Muscle layer of colon (tissue), 2 donors: Measurements from ENCODE around the gene ZBTB20.
"Not testable (repeated sequence)": the region's sequence is repeated elsewhere in the genome, so short reads cannot be mapped to it uniquely, and the experiment has no call there.

Experiments used
- H3K27ac ChIP-seq: one replicate; pipeline ENCODE4 v1.7.0; 2013; ENCODE audit warnings: low read depth, mild to moderate bottlenecking, low read length, moderate library complexity
- H3K27me3 ChIP-seq, 2 donors: one replicate each; pipeline ENCODE4 v1.7.0; 2013; ENCODE audit warnings: low read length in 2 of 2, mild to moderate bottlenecking in 2 of 2; ENCODE audit not compliant: insufficient read depth in 2 of 2, control insufficient read depth in 1 of 2
- H3K36me3 ChIP-seq: one replicate; pipeline ENCODE4 v1.7.0; 2013; ENCODE audit warnings: mild to moderate bottlenecking, low read length; ENCODE audit not compliant: insufficient read depth
- H3K4me1 ChIP-seq: one replicate; pipeline ENCODE4 v1.7.0; 2013; ENCODE audit warnings: mild to moderate bottlenecking, low read length; ENCODE audit not compliant: insufficient read depth
- H3K4me3 ChIP-seq, 2 donors: one replicate each; pipeline ENCODE4 v1.7.0; 2013; ENCODE audit warnings: low read length in 2 of 2, low read depth in 1 of 2, mild to moderate bottlenecking in 1 of 2, moderate library complexity in 1 of 2
- H3K9ac ChIP-seq: one replicate; pipeline ENCODE4 v1.7.0; 2013; ENCODE audit warnings: low read length
- H3K9me3 ChIP-seq: one replicate; pipeline ENCODE4 v1.7.0; 2013; ENCODE audit warnings: mild to moderate bottlenecking, low read length
- donor health status: abdominal sarcoma.
- donor health status: Adenocarcinoma of cecum.

Gene ZBTB20

DNA sequence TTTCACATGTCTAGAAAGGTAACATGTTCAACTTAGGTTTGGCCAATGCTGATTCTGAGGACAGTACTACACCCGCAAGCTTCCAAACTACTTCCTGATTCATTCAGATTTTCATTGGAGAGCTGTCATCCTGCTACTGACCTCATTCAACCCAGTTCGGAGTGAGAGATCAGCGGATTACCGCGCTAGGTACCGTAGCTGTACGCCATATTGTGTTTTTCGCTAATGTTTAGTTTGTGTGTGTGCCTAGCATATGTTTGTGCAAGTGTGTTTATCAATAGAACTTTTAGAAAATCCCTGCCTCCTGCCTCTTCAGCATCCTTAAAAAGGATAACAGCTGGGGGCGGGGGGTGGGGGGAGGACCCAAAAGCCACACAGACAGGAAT, 1.1 kb downstream of the ZBTB20 start:
- Histone ChIP-seq H3K27me3 (no peaks in the 10 kb centered on the region), H3K9me3 (no peaks in the 10 kb centered on the region), H3K36me3 (no peaks in the 10 kb centered on the region), H3K4me3 (peak overlapping the region; percentile 40 to 96), H3K4me1 (peaks cover 25% of the 10 kb centered on the region), H3K9ac (peak overlapping the region; percentile 91), H3K27ac (peak overlapping the region; percentile 94)

GRCh38 chr3:115141033-115141757, 5.9 kb downstream of the ZBTB20 start:
- H3K4me3 ChIP-seq: no peak overlapping the region
- no peak overlapping the region for H3K27ac ChIP-seq
- H3K36me3 ChIP-seq: no peaks in the 10 kb centered on the region
- H3K4me1 ChIP-seq: peaks cover 16% of the 10 kb centered on the region
- no peak overlapping the region for H3K9ac ChIP-seq
- no peaks in the 10 kb centered on the region for H3K9me3 ChIP-seq
- no peaks in the 10 kb centered on the region for H3K27me3 ChIP-seq

DNA sequence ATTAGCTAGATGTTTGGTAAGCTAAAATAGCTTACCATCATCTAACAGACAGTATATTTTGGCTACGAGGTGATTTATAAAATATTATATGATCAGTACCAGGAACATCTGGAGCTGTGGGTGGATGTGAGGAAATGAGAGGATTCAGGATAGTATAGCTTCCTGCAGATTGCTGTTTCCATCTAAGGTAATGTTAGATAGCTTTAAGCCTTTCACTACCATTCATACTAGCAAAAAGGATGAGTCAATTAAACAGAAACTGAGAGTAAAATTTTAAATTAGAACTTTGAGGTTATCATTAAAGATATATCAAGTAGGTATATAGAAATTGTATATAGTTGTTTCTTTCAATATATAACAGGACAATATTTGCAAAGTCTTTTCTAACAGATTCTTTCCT, 8.0 kb downstream of the ZBTB20 start:
- no peak overlapping the region for H3K4me3 ChIP-seq
- no peaks in the 10 kb centered on the region for H3K9me3 ChIP-seq
- H3K27ac ChIP-seq: no peak overlapping the region
- H3K27me3 ChIP-seq: no peaks in the 10 kb centered on the region
- no peak overlapping the region for H3K9ac ChIP-seq
- H3K4me1 ChIP-seq: peaks cover 4% of the 10 kb centered on the region
- H3K36me3 ChIP-seq: no peaks in the 10 kb centered on the region

DNA sequence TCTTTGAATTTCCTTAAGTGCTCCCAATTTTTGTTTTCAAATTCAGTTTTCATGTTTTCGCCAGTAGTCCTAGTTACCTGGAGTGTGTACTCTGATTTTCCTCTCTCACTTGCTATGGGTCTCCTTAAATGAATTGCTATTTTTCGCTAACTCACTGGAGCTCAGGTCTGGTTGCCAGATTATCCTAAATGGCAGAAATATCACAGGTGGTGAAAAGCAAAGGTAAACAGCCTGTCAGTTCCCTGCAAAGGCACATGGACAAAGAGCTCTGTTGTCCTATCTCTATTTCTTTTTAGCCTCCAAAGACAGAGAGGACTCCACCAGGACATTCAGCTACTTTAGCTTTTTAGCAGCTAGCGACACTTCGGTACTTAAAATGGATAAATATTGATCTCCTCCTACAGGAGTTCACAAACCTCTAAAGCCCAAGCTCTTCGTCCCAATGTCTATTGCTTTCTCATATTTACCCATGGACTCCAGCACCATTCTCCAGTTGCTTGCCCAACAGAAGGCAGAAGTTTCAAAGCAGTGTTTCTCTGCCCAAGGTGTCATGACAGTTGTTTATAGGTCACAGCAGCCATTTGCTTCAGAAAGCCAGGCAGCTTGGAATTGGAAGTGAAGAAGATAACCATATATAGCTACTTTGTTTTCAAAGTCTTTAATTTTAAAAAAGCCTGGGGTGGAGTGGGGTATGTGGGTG, 12.3 kb downstream of the ZBTB20 start:
- H3K9ac ChIP-seq: no peak overlapping the region
- no peaks in the 10 kb centered on the region for H3K36me3 ChIP-seq
- no peak overlapping the region for H3K27ac ChIP-seq
- H3K9me3 ChIP-seq: no peaks in the 10 kb centered on the region
- peaks cover 4% of the 10 kb centered on the region for H3K4me1 ChIP-seq
- no peaks in the 10 kb centered on the region for H3K27me3 ChIP-seq
- H3K4me3 ChIP-seq: no peak overlapping the region

GRCh38 chr3:115127208-115127607, 19.9 kb downstream of the ZBTB20 start:
- Histone ChIP-seq H3K4me3 (no peak overlapping the region), H3K9ac (no peak overlapping the region), H3K4me1 (no peaks in the 10 kb centered on the region), H3K36me3 (no peaks in the 10 kb centered on the region), H3K9me3 (no peaks in the 10 kb centered on the region), H3K27ac (no peak overlapping the region), H3K27me3 (no peaks in the 10 kb centered on the region)

GRCh38 chr3:115120597-115120996, 26.5 kb downstream of the ZBTB20 start:
- Histone ChIP-seq H3K4me3 (no peak overlapping the region), H3K9me3 (no peaks in the 10 kb centered on the region), H3K9ac (no peak overlapping the region), H3K36me3 (no peaks in the 10 kb centered on the region), H3K27me3 (no peaks in the 10 kb centered on the region), H3K4me1 (no peaks in the 10 kb centered on the region), H3K27ac (no peak overlapping the region)

GRCh38 chr3:115113367-115113766, 33.7 kb downstream of the ZBTB20 start:
- Histone ChIP-seq H3K36me3 (no peaks in the 10 kb centered on the region), H3K27ac (no peak overlapping the region), H3K9me3 (no peaks in the 10 kb centered on the region), H3K9ac (no peak overlapping the region), H3K4me3 (no peak overlapping the region), H3K27me3 (no peaks in the 10 kb centered on the region), H3K4me1 (no peaks in the 10 kb centered on the region)

DNA sequence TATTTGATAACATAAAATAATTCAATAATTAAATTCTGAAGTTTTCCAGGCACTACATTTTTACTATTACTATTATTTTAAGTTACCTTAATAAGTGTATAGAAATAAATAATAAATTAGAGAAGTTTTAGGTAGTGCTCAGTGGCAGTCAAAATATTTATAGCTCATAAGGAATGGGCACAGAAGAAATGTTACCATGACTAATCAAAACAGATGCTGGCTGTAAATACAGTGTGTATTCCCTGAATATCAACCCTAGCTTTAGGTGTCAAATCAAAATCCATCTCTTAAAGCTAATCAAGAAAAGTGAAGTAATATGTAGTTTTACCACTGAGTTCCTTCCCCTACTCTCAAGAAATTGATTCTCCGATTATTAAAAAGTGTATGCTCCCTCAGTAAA, 35.5 kb downstream of the ZBTB20 start:
- no peaks in the 10 kb centered on the region for H3K27me3 ChIP-seq
- no peaks in the 10 kb centered on the region for H3K4me1 ChIP-seq
- H3K9me3 ChIP-seq: no peaks in the 10 kb centered on the region
- no peak overlapping the region for H3K4me3 ChIP-seq
- no peak overlapping the region for H3K9ac ChIP-seq
- peaks cover 9% of the 10 kb centered on the region for H3K36me3 ChIP-seq
- no peak overlapping the region for H3K27ac ChIP-seq

DNA sequence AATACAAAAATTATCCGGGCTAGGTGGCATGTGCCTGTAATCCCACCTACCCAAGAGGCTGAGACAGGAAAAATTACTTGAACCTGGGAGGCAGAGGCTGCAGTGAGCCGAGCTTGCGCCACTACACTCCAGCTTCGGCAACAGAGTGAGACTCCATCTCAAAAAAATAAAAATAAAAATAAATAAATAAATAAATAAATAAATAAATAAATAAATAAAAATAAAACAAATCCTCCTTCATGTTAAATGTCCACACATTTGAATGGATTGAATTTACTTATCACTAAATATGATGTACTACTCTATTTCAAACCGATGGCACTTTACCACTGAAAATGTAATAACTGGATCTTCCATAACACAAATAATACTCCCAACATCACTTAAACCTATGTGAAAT, 36.3 kb downstream of the ZBTB20 start:
- H3K27me3 ChIP-seq: no peaks in the 10 kb centered on the region
- H3K4me3 ChIP-seq: no peak overlapping the region
- no peaks in the 10 kb centered on the region for H3K9me3 ChIP-seq
- H3K27ac ChIP-seq: no peak overlapping the region
- no peaks in the 10 kb centered on the region for H3K4me1 ChIP-seq
- no peak overlapping the region for H3K9ac ChIP-seq
- peaks cover 9% of the 10 kb centered on the region for H3K36me3 ChIP-seq

- H3K9me3 ChIP-seq, H3K36me3 ChIP-seq, H3K27ac ChIP-seq, H3K27me3 ChIP-seq, H3K4me1 ChIP-seq, H3K9ac ChIP-seq, H3K4me3 ChIP-seq: not testable (repeated sequence)
Measured at GRCh38 chr3:115110066-115110465, 37.0 kb downstream of the ZBTB20 start.

- Histone ChIP-seq H3K27ac (no peak overlapping the region), H3K9me3 (no peaks in the 10 kb centered on the region), H3K4me1 (no peaks in the 10 kb centered on the region), H3K4me3 (no peak overlapping the region), H3K9ac (no peak overlapping the region), H3K27me3 (no peaks in the 10 kb centered on the region), H3K36me3 (peaks cover 9% of the 10 kb centered on the region)
Measured at GRCh38 chr3:115108614-115109013, 38.5 kb downstream of the ZBTB20 start.

DNA sequence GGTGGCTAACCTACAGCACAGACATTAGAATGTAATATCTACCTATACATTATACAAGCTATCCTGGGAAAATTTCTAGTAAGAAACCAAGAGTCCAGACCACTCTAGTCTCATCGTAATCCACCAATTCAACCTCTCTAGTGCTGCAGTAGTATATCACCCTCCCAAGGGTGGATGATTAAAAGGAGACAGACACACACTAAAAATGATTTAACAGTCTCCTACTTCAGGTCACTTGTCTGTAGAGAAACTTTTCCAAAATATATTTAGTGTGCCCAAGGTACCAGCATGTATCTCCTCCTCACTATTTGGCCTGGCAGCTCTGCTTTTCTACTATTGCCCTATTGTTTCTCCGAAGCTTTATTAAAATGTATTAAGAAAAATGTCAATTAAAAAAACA, 45.0 kb downstream of the ZBTB20 start:
- Histone ChIP-seq H3K4me1 (peaks cover 4% of the 10 kb centered on the region), H3K9ac (no peak overlapping the region)

More for the DNA sequence above, 45.0 kb downstream of the ZBTB20 start:
- H3K36me3 ChIP-seq: no peaks in the 10 kb centered on the region
- no peaks in the 10 kb centered on the region for H3K9me3 ChIP-seq
- no peak overlapping the region for H3K4me3 ChIP-seq
- H3K27me3 ChIP-seq: no peaks in the 10 kb centered on the region
- H3K27ac ChIP-seq: no peak overlapping the region
